Thymus (tissue), 11 donors: Measurements from ENCODE around the gene ZDHHC7. TPM values are rescaled to one million over a fixed set of nuclear protein-coding genes. Genes with fewer than 3 reads are reported as not detected.
"Not testable (repeated sequence)": the region's sequence is repeated elsewhere in the genome, so short reads cannot be mapped to it uniquely, and the experiment has no call there.

ENCODE experiments used
- DNase-seq, 9 donors: peaks; one replicate each; pipeline ENCODE4 v3.0.0-alpha.2; 2013; ENCODE audit warnings: low spot score in 9 of 9, low read depth in 6 of 9, missing footprints in 1 of 9
- H3K27ac ChIP-seq, 2 donors: one replicate each; pipeline ENCODE4 v1.5.1; 2013; ENCODE audit warnings: control low read depth in 1 of 2, low read depth in 1 of 2, low read length in 1 of 2, mild to moderate bottlenecking in 1 of 2, moderate library complexity in 1 of 2
- H3K27me3 ChIP-seq, 2 donors: one replicate each; pipeline ENCODE4 v1.5.1; 2013; ENCODE audit warnings: low read length in 1 of 2; ENCODE audit not compliant: control insufficient read depth in 2 of 2, insufficient read depth in 1 of 2
- H3K36me3 ChIP-seq, 2 donors: one replicate each; pipeline ENCODE4 v1.5.1; 2013; ENCODE audit warnings: low read length in 1 of 2, mild to moderate bottlenecking in 1 of 2, moderate library complexity in 1 of 2; ENCODE audit not compliant: control insufficient read depth in 2 of 2, insufficient read depth in 2 of 2
- H3K4me1 ChIP-seq, 2 donors: one replicate each; pipeline ENCODE4 v1.5.1; 2013; ENCODE audit warnings: low read length in 2 of 2; ENCODE audit not compliant: control insufficient read depth in 2 of 2, insufficient read depth in 2 of 2
- H3K4me3 ChIP-seq, 2 donors: one replicate each; pipeline ENCODE4 v1.5.1; 2013; ENCODE audit warnings: low read length in 2 of 2, control low read depth in 1 of 2, mild to moderate bottlenecking in 1 of 2
- H3K9me3 ChIP-seq, 2 donors: one replicate each; pipeline ENCODE4 v1.5.1; 2013; ENCODE audit warnings: low read length in 1 of 2, mild to moderate bottlenecking in 1 of 2; ENCODE audit not compliant: control insufficient read depth in 2 of 2, insufficient read depth in 1 of 2
- WGBS: extraction: QIAGEN DNeasy Blood & Tissue Kit; methylation state at CpG from one replicate; pipeline ENCODE4 v1.1.7; 2013; 5-methylcytosine and 5-hydroxymethylcytosine counted together
- polyA plus RNA-seq: library from polyadenylated mRNA; stranded (reverse); fragments of 200-250 nt; gene quantifications from one replicate; pipeline ENCODE4 v1.2.3, GENCODE V29; 2013
- total RNA-seq: library from RNA; stranded (reverse); fragments of 120-200 nt; gene quantifications from one replicate; pipeline ENCODE4 v1.2.4, GENCODE V29; 2013
- donor health status: healthy.

Gene ZDHHC7
- total and polyA plus RNA-seq, 2 donors: 19.0 to 24.6 TPM

DNA sequence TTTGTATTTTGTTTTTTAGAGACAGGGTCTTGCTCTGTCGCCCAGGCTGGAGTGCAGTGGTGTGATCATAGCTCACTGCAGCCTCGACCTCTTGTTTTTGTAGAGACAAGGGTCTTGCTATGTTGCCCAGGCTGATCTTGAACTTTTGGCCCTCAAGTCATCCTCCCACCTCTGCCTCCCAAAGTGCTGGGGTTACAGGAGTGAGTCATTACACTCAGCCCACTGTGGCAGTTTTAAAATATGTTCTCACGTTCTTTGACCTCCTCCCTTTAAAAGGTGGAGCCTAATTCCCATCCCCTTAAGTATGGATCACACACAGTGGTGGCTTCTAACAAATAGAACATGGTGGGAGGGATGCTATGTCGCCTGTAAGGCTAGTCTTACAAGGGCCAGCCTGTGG lies 67.7 kb downstream of the ZDHHC7 start:
- Histone ChIP-seq H3K4me3 (no peak overlapping the region), H3K4me1 (no peaks in the 10 kb centered on the region), H3K27ac (no peak overlapping the region), H3K27me3 (peaks cover 0 to under 1% of the 10 kb centered on the region in 2 donors), H3K36me3 (no peaks in the 10 kb centered on the region), H3K9me3 (no peaks in the 10 kb centered on the region)
- 88% methylated on average over 4 of the region's 4 CpGs for WGBS
- DNase-seq: no peak

DNA sequence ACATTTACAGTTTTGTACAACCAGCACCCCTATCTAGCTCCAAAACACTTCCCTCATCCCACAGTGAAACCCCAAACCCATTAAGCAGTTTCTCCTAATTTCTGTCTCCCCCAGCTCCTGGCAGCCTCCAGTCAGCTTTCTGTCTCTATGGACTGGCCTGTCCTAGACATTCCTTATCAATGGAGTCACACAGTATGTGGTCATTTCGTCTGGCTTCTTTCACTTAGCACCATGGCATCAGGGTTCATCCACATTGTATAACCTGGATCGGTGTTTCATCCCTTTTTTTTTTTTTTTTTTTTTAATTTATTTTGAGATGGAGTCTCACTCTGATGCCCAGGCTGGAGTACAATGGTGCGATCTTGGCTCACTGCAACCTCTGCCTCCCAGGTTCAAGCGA lies 68.5 kb downstream of the ZDHHC7 start:
- no peak overlapping the region for H3K27ac ChIP-seq
- H3K4me3 ChIP-seq: no peak overlapping the region
- no peaks in the 10 kb centered on the region for H3K36me3 ChIP-seq
- no peaks in the 10 kb centered on the region for H3K9me3 ChIP-seq
- no peak for DNase-seq
- WGBS: 98% methylated on average over 4 of the region's 4 CpGs
- no peaks in the 10 kb centered on the region for H3K4me1 ChIP-seq
- no peaks in the 10 kb centered on the region for H3K27me3 ChIP-seq

- 98% methylated on average over 10 of the region's 10 CpGs for WGBS
- DNase-seq: no peak
Observed at GRCh38 chr16:84941921-84942320, 69.4 kb downstream of the ZDHHC7 start.

DNA sequence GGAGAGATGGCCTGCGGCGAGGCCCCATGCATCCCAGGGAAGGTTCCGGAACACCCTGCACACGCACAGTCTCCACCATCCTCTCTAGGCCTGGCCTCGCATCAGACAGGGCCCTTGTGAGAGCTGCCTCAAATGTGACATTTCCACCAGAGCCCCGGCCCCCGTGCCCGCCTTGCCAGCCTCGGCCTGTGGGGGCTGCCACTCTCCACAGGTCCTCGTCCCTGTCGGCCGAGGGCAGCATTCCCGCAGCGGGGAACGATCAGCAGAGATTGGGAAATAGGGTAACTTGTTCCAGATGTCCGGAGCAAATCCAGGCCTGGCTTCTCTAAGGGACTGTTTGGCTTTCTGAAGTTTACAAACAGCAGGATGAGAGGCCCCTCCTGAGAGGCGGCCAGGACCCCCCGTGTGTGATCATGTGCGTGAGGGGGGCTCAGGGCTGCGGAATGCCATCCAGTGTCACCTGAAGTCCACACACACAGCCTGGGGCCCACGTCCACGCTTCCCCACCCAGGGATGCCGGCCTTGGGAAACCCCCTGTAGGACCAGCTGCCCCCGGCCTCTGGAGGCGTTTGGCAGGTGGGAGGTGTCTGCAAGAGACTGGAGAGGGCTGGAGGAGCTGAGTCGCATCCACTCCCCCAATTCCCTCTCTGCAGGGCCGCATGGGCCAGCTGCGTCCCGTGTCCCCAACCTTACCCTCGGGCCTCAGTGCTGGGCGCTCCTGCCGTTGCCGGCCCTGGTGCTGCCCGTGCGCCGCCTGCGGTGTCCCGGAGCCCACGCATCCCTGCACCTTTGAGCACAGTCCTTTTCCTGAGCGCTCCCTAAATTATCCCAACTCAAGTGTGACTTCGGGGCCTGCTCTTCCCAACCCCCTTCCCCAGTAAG lies 70.4 kb downstream of the ZDHHC7 start:
- H3K27me3 ChIP-seq: no peaks in the 10 kb centered on the region
- 92% methylated on average over 41 of the region's 41 CpGs for WGBS
- no peaks in the 10 kb centered on the region for H3K4me1 ChIP-seq
- H3K9me3 ChIP-seq: no peaks in the 10 kb centered on the region
- no peak for DNase-seq
- no peak overlapping the region for H3K4me3 ChIP-seq
- H3K27ac ChIP-seq: no peak overlapping the region
- H3K36me3 ChIP-seq: no peaks in the 10 kb centered on the region

More at GRCh38 chr16:84941921-84942320, 69.4 kb downstream of the ZDHHC7 start:
- H3K4me3 ChIP-seq: no peak overlapping the region
- no peaks in the 10 kb centered on the region for H3K36me3 ChIP-seq
- no peaks in the 10 kb centered on the region for H3K27me3 ChIP-seq
- H3K9me3 ChIP-seq: no peaks in the 10 kb centered on the region
- no peaks in the 10 kb centered on the region for H3K4me1 ChIP-seq
- H3K27ac ChIP-seq: no peak overlapping the region

DNA sequence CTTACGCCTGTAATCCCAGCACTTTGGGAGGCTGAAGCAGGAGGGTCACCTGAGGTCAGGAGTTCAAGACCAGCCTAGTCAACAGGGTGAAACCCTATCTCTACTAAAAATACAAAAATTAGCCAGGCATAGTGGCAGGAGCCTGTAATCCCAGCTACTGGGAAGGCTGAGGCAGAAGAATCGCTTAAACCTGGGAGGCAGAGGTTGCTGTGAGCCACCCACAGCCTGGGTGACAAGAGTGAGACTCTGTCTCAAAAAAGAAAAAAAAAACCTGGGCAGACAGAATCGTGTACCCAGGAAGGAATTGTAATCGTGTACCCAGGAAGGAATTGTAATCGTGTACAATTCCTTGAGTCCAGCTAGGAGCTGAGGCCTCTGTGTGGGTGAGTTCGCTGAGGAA lies 72.7 kb downstream of the ZDHHC7 start:
- H3K36me3 ChIP-seq, H3K9me3 ChIP-seq, DNase-seq, H3K4me3 ChIP-seq, H3K27ac ChIP-seq, H3K4me1 ChIP-seq, H3K27me3 ChIP-seq: not testable (repeated sequence)
- 83% methylated on average over 6 of the region's 6 CpGs for WGBS

GRCh38 chr16:84937196-84938005 lies 73.9 kb downstream of the ZDHHC7 start:
- H3K4me1 ChIP-seq: no peaks in the 10 kb centered on the region
- no peaks in the 10 kb centered on the region for H3K27me3 ChIP-seq
- H3K36me3 ChIP-seq: no peaks in the 10 kb centered on the region
- no peak overlapping the region for H3K27ac ChIP-seq
- H3K4me3 ChIP-seq: no peak overlapping the region
- DNase-seq: no peak
- no peaks in the 10 kb centered on the region for H3K9me3 ChIP-seq
- 80% methylated on average over 9 of the region's 9 CpGs for whole genome bisulfite sequencing

DNA sequence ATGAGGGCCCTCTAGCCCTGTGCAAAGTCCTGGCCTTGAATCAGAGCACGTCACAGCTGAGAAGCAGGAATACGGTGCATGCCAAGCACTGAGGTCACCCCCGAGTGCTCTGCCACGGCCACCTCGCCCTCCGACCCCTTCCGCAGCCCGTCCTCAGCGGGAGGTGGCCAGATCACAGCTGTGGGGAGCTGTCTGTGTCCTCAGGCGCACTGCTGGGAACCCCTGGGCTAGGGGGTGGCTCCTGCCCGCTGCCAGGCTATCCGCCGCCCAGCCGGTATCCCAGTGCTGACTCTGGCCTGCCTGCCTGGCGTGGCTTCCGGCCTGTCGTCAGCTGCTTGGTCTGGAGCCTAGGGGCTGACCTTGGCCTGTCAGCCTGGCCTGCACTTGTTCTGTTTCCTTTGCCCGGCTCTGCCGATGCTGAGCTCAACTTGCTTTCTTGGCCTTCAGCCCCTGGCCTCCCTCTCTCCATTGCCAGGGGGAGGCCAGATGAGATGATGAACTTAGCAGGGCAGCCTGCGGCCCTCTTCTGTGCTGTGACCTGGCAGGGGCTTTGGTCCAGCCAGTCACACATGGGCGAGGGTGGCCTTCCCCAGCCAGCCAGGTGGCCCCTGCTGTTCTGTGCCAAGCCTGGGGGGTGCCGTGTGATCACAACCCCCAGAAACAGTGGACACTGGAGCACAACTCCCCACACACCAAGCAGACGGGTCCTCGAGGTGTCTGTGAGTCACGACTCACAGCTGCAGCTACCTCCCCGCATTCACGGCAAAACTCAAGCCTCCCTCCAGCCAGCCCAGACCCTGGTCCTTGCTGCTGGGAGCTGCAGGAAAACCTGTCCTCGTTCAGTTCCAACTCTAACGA lies 77.3 kb downstream of the ZDHHC7 start:
- no peak for DNase-seq
- H3K9me3 ChIP-seq: no peaks in the 10 kb centered on the region
- WGBS: 94% methylated on average over 29 of the region's 29 CpGs

DNA sequence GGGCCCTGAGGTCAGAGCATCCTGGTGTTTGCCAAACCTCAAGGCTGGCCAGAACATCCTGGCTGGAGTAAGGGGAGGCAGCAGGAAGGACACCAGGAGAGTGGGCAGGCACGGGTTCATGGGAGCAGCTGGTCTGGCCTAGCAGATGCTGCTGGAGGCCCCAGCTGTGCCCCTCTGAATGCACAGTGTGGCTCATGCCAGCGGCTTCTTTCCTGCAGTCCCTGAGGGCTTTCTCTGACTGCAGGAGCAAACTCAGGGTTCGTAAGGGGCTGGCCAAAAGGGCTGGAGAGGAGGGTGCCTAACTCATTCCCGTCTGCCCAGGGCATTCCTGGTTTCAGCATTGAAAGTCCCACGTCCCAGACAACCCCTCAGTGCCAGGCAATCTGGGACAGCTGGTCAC lies 78.7 kb downstream of the ZDHHC7 start:
- Histone ChIP-seq H3K27ac (no peak overlapping the region), H3K4me3 (no peak overlapping the region), H3K36me3 (no peaks in the 10 kb centered on the region), H3K9me3 (no peaks in the 10 kb centered on the region), H3K27me3 (no peaks in the 10 kb centered on the region), H3K4me1 (no peaks in the 10 kb centered on the region)
- WGBS: 93% methylated on average over 5 of the region's 5 CpGs
- DNase-seq: no peak

More for the DNA sequence above, 77.3 kb downstream of the ZDHHC7 start:
- no peaks in the 10 kb centered on the region for H3K4me1 ChIP-seq
- H3K4me3 ChIP-seq: no peak overlapping the region
- no peak overlapping the region for H3K27ac ChIP-seq
- no peaks in the 10 kb centered on the region for H3K36me3 ChIP-seq
- H3K27me3 ChIP-seq: no peaks in the 10 kb centered on the region
